ENCODE data around the gene NACC1.

The NACC1 gene

GRCh38 chr19:13121551-13122274, 3.6 kb downstream of the NACC1 start:
- DNase-seq = no peak

GRCh38 chr19:13122275-13122878, 4.3 kb downstream of the NACC1 start:
- DNase-seq = no peak

GRCh38 chr19:13122980-13123957, 5.2 kb downstream of the NACC1 start:
- no peak for DNase-seq

GRCh38 chr19:13127051-13127450, 9.0 kb downstream of the NACC1 start:
- no peak for DNase-seq

- no peak for DNase-seq
Observed at GRCh38 chr19:13127811-13128575, 9.9 kb downstream of the NACC1 start.

- DNase-seq = no peak
Observed at GRCh38 chr19:13128583-13128982, 10.5 kb downstream of the NACC1 start.

GRCh38 chr19:13129384-13129783, 11.3 kb downstream of the NACC1 start:
- DNase-seq = no peak

- no peak for DNase-seq
Observed at GRCh38 chr19:13130886-13131490, 12.9 kb downstream of the NACC1 start.

- peak; percentile 48 for DNase-seq
Observed at GRCh38 chr19:13132471-13133180, 14.6 kb downstream of the NACC1 start.

GRCh38 chr19:13133241-13133870, 15.3 kb downstream of the NACC1 start:
- no peak for DNase-seq

- no peak for DNase-seq
Observed at GRCh38 chr19:13134626-13135025, 16.6 kb downstream of the NACC1 start.

GRCh38 chr19:13135068-13136062, 17.3 kb downstream of the NACC1 start:
- no peak for DNase-seq

- no peak for DNase-seq
Observed at GRCh38 chr19:13137290-13137794, 19.3 kb downstream of the NACC1 start.

- no peak for DNase-seq
Observed at GRCh38 chr19:13138171-13138915, 20.3 kb downstream of the NACC1 start.

- DNase-seq = no peak
Observed at GRCh38 chr19:13138916-13139198, 20.8 kb downstream of the NACC1 start.

GRCh38 chr19:13139633-13140311, 21.7 kb downstream of the NACC1 start:
- no peak for DNase-seq

GRCh38 chr19:13146763-13147563, 28.9 kb downstream of the NACC1 start:
- DNase-seq = no peak
